Measurements from ENCODE around the gene MAP2. TPM values are rescaled to one million over a fixed set of nuclear protein-coding genes. Genes with fewer than 3 reads are reported as not detected.

Gene MAP2
- total RNA-seq, 1 experiment from 2014 or later: 7.4 TPM

DNA sequence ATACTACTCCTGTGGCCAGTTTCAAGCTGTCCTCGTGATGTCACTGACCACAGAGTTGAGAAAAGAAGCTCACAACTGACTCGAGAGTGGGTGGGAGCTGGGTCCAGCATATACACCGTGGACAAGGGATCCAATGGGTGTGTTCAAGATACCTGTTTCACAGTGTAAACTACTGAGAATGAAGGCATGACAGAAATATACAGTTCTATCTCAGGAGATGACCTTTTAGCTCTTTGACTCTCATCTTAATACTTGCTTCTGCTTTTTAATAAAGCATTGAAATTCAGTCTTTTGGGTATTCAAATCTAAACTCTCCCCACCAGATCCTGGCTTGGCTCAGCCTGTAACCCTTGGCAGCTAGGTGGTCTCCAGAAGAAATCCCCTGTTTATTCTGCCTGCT is 130.1 kb downstream of the MAP2 start (continued):
- TF ChIP-seq, protein P1, sequence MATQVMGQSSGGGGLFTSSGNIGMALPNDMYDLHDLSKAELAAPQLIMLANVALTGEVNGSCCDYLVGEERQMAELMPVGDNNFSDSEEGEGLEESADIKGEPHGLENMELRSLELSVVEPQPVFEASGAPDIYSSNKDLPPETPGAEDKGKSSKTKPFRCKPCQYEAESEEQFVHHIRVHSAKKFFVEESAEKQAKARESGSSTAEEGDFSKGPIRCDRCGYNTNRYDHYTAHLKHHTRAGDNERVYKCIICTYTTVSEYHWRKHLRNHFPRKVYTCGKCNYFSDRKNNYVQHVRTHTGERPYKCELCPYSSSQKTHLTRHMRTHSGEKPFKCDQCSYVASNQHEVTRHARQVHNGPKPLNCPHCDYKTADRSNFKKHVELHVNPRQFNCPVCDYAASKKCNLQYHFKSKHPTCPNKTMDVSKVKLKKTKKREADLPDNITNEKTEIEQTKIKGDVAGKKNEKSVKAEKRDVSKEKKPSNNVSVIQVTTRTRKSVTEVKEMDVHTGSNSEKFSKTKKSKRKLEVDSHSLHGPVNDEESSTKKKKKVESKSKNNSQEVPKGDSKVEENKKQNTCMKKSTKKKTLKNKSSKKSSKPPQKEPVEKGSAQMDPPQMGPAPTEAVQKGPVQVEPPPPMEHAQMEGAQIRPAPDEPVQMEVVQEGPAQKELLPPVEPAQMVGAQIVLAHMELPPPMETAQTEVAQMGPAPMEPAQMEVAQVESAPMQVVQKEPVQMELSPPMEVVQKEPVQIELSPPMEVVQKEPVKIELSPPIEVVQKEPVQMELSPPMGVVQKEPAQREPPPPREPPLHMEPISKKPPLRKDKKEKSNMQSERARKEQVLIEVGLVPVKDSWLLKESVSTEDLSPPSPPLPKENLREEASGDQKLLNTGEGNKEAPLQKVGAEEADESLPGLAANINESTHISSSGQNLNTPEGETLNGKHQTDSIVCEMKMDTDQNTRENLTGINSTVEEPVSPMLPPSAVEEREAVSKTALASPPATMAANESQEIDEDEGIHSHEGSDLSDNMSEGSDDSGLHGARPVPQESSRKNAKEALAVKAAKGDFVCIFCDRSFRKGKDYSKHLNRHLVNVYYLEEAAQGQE (IDR thresholded peaks at IDR 0.05; ENCODE audit: low read depth): no peak
- TF ChIP-seq SRF (IDR thresholded peaks at IDR 0.05; ENCODE audit: low read depth): no peak
- no peak for TF ChIP-seq CEBPB (IDR thresholded peaks at IDR 0.05; ENCODE audit: low read depth)
- TF ChIP-seq, protein P2, sequence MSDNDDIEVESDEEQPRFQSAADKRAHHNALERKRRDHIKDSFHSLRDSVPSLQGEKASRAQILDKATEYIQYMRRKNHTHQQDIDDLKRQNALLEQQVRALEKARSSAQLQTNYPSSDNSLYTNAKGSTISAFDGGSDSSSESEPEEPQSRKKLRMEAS (IDR thresholded peaks at IDR 0.05): no peak
- no peak for TF ChIP-seq SP1 (IDR thresholded peaks at IDR 0.05; ENCODE audit: low read depth)
- TF ChIP-seq ELF1 (IDR thresholded peaks at IDR 0.05; ENCODE audit: borderline replicate concordance, low read depth): no peak

DNA sequence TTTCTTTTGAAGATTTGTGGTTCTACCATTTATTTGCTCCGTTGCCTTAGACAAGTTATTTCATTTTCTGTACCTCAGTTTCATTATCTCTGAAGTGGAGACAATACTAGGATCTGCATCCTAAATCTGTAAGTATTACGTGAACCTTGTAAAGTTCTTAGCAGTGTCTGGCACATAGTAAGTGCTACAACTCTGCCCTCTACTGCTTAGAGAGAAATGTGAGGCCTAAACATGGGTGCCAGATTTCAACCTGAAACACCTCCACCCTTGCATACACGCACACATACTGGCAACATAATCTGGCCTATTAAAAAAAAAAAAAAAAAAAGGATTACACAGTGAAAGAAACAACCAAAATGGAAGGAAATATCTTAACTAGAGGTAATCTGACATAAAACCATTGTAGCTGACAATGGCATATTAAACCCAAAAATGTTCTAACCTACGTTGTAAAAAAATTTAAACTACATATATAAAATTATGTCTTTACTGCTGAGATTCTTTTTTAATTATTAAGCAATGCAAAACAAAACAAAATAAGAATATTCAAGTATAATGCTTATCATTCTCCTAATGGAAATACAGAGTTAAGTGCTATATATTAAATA is 132.6 kb downstream of the MAP2 start:
- Histone ChIP-seq H2AFZ (ENCODE audit: low read depth, low read length, poor library complexity, severe bottlenecking) (no peak overlapping the region), H4K20me1 (ENCODE audit: insufficient read depth) (no peaks in the 10 kb centered on the region), H3K9me3 (ENCODE audit: control insufficient read depth in 1 of 2, insufficient read depth in 1 of 2, low read depth in 1 of 2, low read length in 2 of 2) (no peaks in the 10 kb centered on the region), H3K79me2 (ENCODE audit: insufficient read depth, low read length) (no peaks in the 10 kb centered on the region), H3K4me3 (replicated peaks in 1 of 2; ENCODE audit: low read depth in 1 of 2, low read length in 2 of 2) (no peak overlapping the region), H3K36me3 (ENCODE audit: control insufficient read depth in 1 of 2, insufficient read depth in 2 of 2, low read length in 2 of 2) (no peaks in the 10 kb centered on the region), H3K9me2 (ENCODE audit: insufficient read depth) (no peaks in the 10 kb centered on the region), H3K9ac (ENCODE audit: low read length) (no peak overlapping the region), H3K27ac (ENCODE audit: low read depth, low read length) (no peak overlapping the region), H3K4me1 (ENCODE audit: control insufficient read depth in 1 of 2, insufficient read depth in 2 of 2, low read length in 2 of 2) (no peaks in the 10 kb centered on the region), H3K4me2 (ENCODE audit: low read length) (no peak overlapping the region), H3K27me3 (ENCODE audit: insufficient read depth, low read length) (no peaks in the 10 kb centered on the region)
- TF ChIP-seq, protein P2 (IDR thresholded peaks at IDR 0.05): no peak
- TF ChIP-seq RAD21 (IDR thresholded peaks at IDR 0.05; ENCODE audit: low read depth): peak; percentile 85
- 0 out of 2 replicates have a peak, but pooled peaks have one; percentile 16 for TF ChIP-seq CBX3 (IDR thresholded peaks at IDR 0.05; ENCODE audit: low read depth)
- TF ChIP-seq, protein P3, sequence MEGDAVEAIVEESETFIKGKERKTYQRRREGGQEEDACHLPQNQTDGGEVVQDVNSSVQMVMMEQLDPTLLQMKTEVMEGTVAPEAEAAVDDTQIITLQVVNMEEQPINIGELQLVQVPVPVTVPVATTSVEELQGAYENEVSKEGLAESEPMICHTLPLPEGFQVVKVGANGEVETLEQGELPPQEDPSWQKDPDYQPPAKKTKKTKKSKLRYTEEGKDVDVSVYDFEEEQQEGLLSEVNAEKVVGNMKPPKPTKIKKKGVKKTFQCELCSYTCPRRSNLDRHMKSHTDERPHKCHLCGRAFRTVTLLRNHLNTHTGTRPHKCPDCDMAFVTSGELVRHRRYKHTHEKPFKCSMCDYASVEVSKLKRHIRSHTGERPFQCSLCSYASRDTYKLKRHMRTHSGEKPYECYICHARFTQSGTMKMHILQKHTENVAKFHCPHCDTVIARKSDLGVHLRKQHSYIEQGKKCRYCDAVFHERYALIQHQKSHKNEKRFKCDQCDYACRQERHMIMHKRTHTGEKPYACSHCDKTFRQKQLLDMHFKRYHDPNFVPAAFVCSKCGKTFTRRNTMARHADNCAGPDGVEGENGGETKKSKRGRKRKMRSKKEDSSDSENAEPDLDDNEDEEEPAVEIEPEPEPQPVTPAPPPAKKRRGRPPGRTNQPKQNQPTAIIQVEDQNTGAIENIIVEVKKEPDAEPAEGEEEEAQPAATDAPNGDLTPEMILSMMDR (IDR thresholded peaks at IDR 0.05 in 2 of 3, conservative IDR thresholded peaks at IDR 0.05 in 1 of 3; ENCODE audit: borderline replicate concordance in 1 of 3, insufficient read depth in 1 of 3, low read depth in 2 of 3, low read length in 2 of 3): peak; percentile 48 to 76 (median 58)
- CTCF ChIA-PET: interaction anchor here (2.8 to 2.9 kb wide), 2 partner anchors 131 to 222 kb away, joined by 10 to 23 read pairs; no protein-coding TSS in a partner anchor
- no TSS peak for BruUV-seq (replicated peaks)
- DNase-seq (ENCODE audit: low read depth, low spot score) (peak; percentile 27), ATAC-seq (peak; percentile 92)
- POLR2A ChIA-PET: no interaction called here
- RAD21 ChIA-PET (ENCODE audit: low non-redundant PET in 1 of 2, low total read pairs in 2 of 2, uncharacterized antibody in 2 of 2, unreplicated experiment in 2 of 2): interaction anchor here in 1 of 2 experiments (1.2 kb wide), 1 partner anchor 133 kb away, joined by 3 read pairs; the partner anchor contains the start of gene MAP2
- intact Hi-C loops (cut with micrococcal nuclease): loop anchor here (1.0 to 10.0 kb wide), 3 partner anchors 131 to 1162 kb away; no protein-coding TSS in a partner anchor
